Measurements from ENCODE around the gene CHST11.
A peak's percentile ranks its signal among the peaks of the same experiment; 100 is the strongest.

CHST11 gene

GRCh38 chr12:104713444-104713843 lies 256.7 kb downstream of the CHST11 start:
- TF ChIP-seq, protein P1, sequence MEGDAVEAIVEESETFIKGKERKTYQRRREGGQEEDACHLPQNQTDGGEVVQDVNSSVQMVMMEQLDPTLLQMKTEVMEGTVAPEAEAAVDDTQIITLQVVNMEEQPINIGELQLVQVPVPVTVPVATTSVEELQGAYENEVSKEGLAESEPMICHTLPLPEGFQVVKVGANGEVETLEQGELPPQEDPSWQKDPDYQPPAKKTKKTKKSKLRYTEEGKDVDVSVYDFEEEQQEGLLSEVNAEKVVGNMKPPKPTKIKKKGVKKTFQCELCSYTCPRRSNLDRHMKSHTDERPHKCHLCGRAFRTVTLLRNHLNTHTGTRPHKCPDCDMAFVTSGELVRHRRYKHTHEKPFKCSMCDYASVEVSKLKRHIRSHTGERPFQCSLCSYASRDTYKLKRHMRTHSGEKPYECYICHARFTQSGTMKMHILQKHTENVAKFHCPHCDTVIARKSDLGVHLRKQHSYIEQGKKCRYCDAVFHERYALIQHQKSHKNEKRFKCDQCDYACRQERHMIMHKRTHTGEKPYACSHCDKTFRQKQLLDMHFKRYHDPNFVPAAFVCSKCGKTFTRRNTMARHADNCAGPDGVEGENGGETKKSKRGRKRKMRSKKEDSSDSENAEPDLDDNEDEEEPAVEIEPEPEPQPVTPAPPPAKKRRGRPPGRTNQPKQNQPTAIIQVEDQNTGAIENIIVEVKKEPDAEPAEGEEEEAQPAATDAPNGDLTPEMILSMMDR (IDR thresholded peaks at IDR 0.05; ENCODE audit: control insufficient read depth, extremely low read depth, insufficient read depth) = no peak
- no peak for DNase-seq (ENCODE audit: low read depth)
- H3K4me3 ChIP-seq (ENCODE audit: low read depth, low read length) = no peak overlapping the region

DNA sequence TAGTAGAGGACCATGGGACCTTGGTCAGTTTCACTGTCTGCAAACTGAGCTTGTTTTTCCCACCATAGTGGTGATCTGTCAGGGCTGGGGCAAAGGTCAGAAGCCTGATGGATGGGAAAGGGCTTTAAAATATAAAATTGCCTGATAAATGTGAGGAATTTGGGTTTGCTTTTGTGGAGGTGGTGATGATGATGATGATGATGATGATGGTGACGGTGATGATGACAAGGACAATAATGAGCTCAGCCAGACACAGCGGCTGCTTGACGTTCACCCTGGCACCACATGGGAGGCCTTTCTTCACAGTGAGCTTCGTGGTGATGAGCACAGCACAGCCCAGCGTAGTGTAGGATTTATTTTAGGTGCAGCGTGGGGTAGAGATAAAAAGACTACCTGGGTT lies 257.6 kb downstream of the CHST11 start:
- DNase-seq (ENCODE audit: low read depth) = no peak
- TF ChIP-seq, protein P1 (IDR thresholded peaks at IDR 0.05; ENCODE audit: control insufficient read depth, extremely low read depth, insufficient read depth) = no peak
- H3K4me3 ChIP-seq (ENCODE audit: low read depth, low read length) = no peak overlapping the region

DNA sequence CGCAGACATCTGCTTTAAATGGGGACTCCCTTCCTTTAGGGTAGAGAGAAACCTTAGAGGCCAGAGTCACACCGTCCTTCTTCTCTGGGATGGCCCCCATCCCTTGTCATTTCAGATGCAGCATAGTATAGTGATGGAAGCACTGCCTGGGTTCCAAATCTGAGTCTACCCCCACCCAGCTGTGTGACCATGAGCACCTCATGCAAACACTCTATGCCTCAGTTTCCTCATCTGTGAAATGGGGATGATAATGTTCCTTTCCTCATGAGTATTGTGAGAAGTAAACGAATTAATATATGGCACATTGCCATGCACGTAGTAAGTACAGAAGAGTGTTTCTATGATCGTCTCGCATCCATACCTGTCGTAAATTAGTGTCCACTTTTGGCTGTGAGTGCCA lies 259.4 kb downstream of the CHST11 start:
- no peak overlapping the region for H3K4me3 ChIP-seq (ENCODE audit: low read depth, low read length)
- no peak for DNase-seq (ENCODE audit: low read depth)
- TF ChIP-seq, protein P1 (IDR thresholded peaks at IDR 0.05; ENCODE audit: control insufficient read depth, extremely low read depth, insufficient read depth) = no peak

- peak; percentile 3 for DNase-seq (ENCODE audit: low read depth)
- TF ChIP-seq, protein P1 (IDR thresholded peaks at IDR 0.05; ENCODE audit: control insufficient read depth, extremely low read depth, insufficient read depth) = no peak
- H3K4me3 ChIP-seq (ENCODE audit: low read depth, low read length) = no peak overlapping the region
Measured at GRCh38 chr12:104718304-104718929, 261.7 kb downstream of the CHST11 start.

GRCh38 chr12:104719700-104720338 lies 263.1 kb downstream of the CHST11 start:
- no peak overlapping the region for H3K4me3 ChIP-seq (ENCODE audit: low read depth, low read length)
- TF ChIP-seq, protein P1 (IDR thresholded peaks at IDR 0.05; ENCODE audit: control insufficient read depth, extremely low read depth, insufficient read depth) = no peak
- DNase-seq (ENCODE audit: low read depth) = no peak

DNA sequence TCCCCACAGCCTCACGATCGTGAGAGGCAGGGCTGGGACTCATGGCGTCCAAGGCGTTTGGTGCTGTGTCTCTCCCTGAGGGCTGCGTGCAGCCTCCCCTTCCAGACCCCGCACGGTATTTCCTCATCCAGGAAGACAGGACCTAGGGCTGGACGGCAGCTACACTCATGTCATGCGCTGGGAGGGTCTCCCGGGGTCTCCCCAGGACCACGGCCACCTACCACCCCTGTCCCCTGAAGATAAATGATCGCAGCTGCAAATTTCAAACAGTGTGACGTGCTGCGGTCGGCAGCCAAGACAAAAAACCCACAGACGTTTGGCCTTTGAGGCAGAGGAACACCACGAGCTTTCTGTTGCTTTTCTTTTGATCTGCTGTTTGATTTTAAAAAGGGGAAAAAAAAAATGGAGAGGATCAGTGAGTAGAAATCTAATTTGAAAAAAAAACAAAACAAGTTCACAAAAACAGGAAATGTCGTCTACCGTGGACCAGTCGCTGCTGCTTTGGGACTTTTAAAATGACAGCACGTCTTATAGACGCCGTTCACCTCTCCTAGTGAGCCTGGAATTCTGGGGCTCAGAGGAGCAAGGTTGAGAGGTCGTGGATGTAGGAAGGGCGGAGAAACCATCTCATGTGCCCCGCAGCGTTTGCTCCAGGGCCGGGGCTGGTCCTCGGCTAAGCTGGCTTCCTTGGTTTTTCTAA lies 263.7 kb downstream of the CHST11 start:
- TF ChIP-seq, protein P1 (IDR thresholded peaks at IDR 0.05; ENCODE audit: control insufficient read depth, extremely low read depth, insufficient read depth) = no peak
- H3K4me3 ChIP-seq (ENCODE audit: low read depth, low read length) = no peak overlapping the region
- DNase-seq (ENCODE audit: low read depth) = no peak
